Heart left ventricle (tissue), 16 donors: Measurements from ENCODE around the gene FYCO1. TPM values are rescaled to one million over a fixed set of nuclear protein-coding genes. Genes with fewer than 3 reads are reported as not detected.

Experiments
- ATAC-seq, 4 donors: fragments of 200-7000 bp; cut with Tn5 transposase; one replicate each; pipeline ENCODE4 v1.9.1; 2020 to 2022; ENCODE audit warnings: moderate library complexity in 4 of 4, mild to moderate bottlenecking in 3 of 4, moderate number of reproducible peaks in 1 of 4
- DNase-seq, 5 donors: peaks; one replicate each; pipeline ENCODE4 v3.0.0-alpha.2; 2020
- H3K27ac ChIP-seq, 12 donors: fragments of 200-600 bp; sonication (generic) in 4 of 12; one replicate each; pipeline versions ENCODE4 v1.5.0 to v1.8.0; 2016 to 2022; ENCODE audit warnings: mild to moderate bottlenecking in 2 of 12
- H3K27me3 ChIP-seq, 9 donors: fragments of 200-600 bp; sonication (generic) in 2 of 9; one replicate each; pipeline versions ENCODE4 v1.5.1 to v1.8.0; 2016 to 2022; ENCODE audit warnings: mild to moderate bottlenecking in 3 of 9
- H3K36me3 ChIP-seq, 9 donors: fragments of 200-600 bp; sonication (generic) in 2 of 9; one replicate each; pipeline versions ENCODE4 v1.5.0 to v1.8.0; 2018 to 2022; ENCODE audit warnings: mild to moderate bottlenecking in 2 of 9
- H3K4me1 ChIP-seq, 12 donors: fragments of 200-600 bp; sonication (generic) in 4 of 12; one replicate each; pipeline versions ENCODE4 v1.5.0 to v1.8.0; 2016 to 2022; ENCODE audit warnings: mild to moderate bottlenecking in 3 of 12
- H3K4me3 ChIP-seq, 12 donors: fragments of 200-600 bp; sonication (generic) in 4 of 12; one replicate each; pipeline versions ENCODE4 v1.5.0 to v1.8.0; 2017 to 2022; ENCODE audit warnings: mild to moderate bottlenecking in 9 of 12, moderate library complexity in 4 of 12
- H3K9me3 ChIP-seq, 12 donors: fragments of 200-600 bp; sonication (generic) in 4 of 12; one replicate each; pipeline versions ENCODE4 v1.5.0 to v1.8.0; 2016 to 2022; ENCODE audit warnings: mild to moderate bottlenecking in 1 of 12
- CTCF ChIP-seq, 12 donors: fragments of 200-600 bp; sonication (generic) in 4 of 12; IDR thresholded peaks; one replicate each; pipeline versions ENCODE4 v1.5.0 to v1.8.0; 2018 to 2022; ENCODE audit warnings: antibody characterized with exemption in 12 of 12, mild to moderate bottlenecking in 5 of 12
- POLR2A ChIP-seq, 2 donors: fragments of 450-650 bp; IDR thresholded peaks; one replicate each; pipeline ENCODE4 v1.6.1; 2017; ENCODE audit warnings: antibody characterized with exemption in 2 of 2, mild to moderate bottlenecking in 2 of 2, moderate library complexity in 2 of 2
- WGBS, 4 donors: extraction: QIAGEN DNeasy Blood & Tissue Kit in 2 of 4; methylation state at CpG; one replicate each; pipeline versions ENCODE4 v1.1.5 to v1.1.7; 2013 to 2018; 5-methylcytosine and 5-hydroxymethylcytosine counted together
- intact Hi-C, 10 donors: fragments of 100-400 bp; cut with DNase I; formaldehyde crosslinking; loops; one replicate each; pipeline versions ENCODE4 v1.11.1 to v1.14.2; 2022
- polyA plus RNA-seq, 2 donors: library from polyadenylated mRNA; stranded (reverse); fragments of 200-250 nt; gene quantifications; one replicate each; pipeline ENCODE4 v1.2.3, GENCODE V29; 2013
- total RNA-seq, 9 donors: library from RNA; depleted of rRNA in 2 of 9; stranded (reverse); fragments of >200 nt in 2 of 9; fragmentation: NEBNext Ultra II Directional in 3 of 9; extraction: Animal tissue kit (Norgen Biotek cat#: 25700) in 3 of 9; gene quantifications; one replicate each; pipeline versions ENCODE4 v1.1.0 to v1.2.4, GENCODE V29; 2016 to 2023
- donor health status: ischemic (EF 13 %, LVEDD 7.1; RV severe dilation, severe dysfunction).
- donor health status: healthy with polysubstance abuse.
- donor health status: DM: no; HTN: yes; CAD: no.
- donor health status: DM: no; HTN: no; CAD: no.
- donor health status: ischemic (EF 25% LVEDD 6.9; RV normal size, moderate dysfunction).
- donor health status: ischemic (EF 25% LVEDD 5.7; RV mildly dilated, moderate dysfunction).
- donor health status: healthy.
- donor health status: DM: yes; HTN: yes; CAD: no.
- donor health status: ischemic (EF 35%, LVEDD 5.7; RV mildly dilated, moderate dysfunction).
- donor health status: nonischemic (EF 11% LVEDD 7.7; RV severe dilation, severe dysfunction).
- donor health status: DM: yes; HTN: yes; CAD: no.
- donor health status: PGD.
- donor health status: ischemic (EF 29% LVEDD 5.4; RV normal size, mild dysfunction).
- donor health status: nonischemic (EF 23%, LVEDD 6.1; RV moderate dilation, normal function).

The FYCO1 gene
- total and polyA plus RNA-seq, 11 donors, result 18.5 to 195 (median 139) TPM

DNA sequence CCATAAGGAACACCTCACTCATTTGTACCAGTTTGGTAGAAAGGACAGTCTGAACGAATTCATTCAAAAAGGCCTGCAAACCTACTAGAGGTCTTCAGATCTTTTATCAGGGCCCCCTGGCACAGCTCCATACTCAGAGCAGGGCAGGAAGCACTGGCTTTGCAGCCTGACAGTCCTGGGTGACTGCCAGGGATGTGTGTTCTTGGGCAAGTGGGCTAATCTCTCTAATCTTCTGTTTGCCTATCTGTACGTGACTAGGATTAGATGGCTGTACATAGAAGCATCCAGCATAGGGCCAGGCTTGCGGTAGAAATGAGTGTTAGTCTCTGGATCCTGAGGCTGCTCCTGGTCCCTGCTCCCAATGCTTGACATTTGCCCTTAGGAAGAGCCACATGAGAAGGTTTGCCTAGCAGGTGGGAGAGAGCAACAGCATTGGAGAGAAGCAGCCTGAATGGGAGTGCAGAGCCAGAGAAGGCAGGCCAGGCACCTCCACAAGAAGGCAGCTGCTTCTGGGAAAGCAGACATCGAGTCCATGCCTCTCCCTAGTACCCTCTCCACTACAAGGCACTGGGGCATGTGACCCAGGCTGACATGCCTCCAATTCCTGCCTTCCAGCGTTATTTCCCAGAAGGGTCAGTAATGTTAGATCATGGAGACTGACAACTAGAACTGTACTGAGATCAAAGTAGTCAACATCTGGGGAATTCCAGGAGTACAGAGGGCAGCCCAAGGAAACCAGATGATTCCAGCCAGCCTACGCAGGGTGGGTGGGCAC is 53.4 kb downstream of the FYCO1 start:
- Histone ChIP-seq H3K9me3 (no peaks in the 10 kb centered on the region), H3K4me1 (peaks cover 0 to 30% (median 8%) of the 10 kb centered on the region in 12 donors), H3K27me3 (no peaks in the 10 kb centered on the region), H3K4me3 (no peak overlapping the region), H3K36me3 (peaks cover 0 to 60% (median 35%) of the 10 kb centered on the region in 9 donors), H3K27ac (no peak overlapping the region)
- no peak for TF ChIP-seq POLR2A (IDR thresholded peaks at IDR 0.05)
- no peak for TF ChIP-seq CTCF (IDR thresholded peaks at IDR 0.05)
- DNase-seq (peak in 1 of 5 donors; percentile 33), ATAC-seq (no peak)
- WGBS, 4 donors, result 29 to 50% (median 40%) methylated on average over 4 to 6 of the region's 6 CpGs
- intact Hi-C loops, result loop anchor here in 1 of 10 donors (10.0 kb wide), 1 partner anchor 433 kb away; the partner anchor contains the start of gene CCR5

GRCh38 chr3:45940781-45941365 is 54.8 kb downstream of the FYCO1 start:
- intact Hi-C loops, result loop anchor here in 1 of 10 donors (10.0 kb wide), 1 partner anchor 434 kb away; the partner anchor contains the start of gene CCR5
- TF ChIP-seq CTCF (IDR thresholded peaks at IDR 0.05), result no peak
- TF ChIP-seq POLR2A (IDR thresholded peaks at IDR 0.05), result no peak
- peaks cover 0 to 30% (median 8%) of the 10 kb centered on the region in 12 donors for H3K4me1 ChIP-seq

DNA sequence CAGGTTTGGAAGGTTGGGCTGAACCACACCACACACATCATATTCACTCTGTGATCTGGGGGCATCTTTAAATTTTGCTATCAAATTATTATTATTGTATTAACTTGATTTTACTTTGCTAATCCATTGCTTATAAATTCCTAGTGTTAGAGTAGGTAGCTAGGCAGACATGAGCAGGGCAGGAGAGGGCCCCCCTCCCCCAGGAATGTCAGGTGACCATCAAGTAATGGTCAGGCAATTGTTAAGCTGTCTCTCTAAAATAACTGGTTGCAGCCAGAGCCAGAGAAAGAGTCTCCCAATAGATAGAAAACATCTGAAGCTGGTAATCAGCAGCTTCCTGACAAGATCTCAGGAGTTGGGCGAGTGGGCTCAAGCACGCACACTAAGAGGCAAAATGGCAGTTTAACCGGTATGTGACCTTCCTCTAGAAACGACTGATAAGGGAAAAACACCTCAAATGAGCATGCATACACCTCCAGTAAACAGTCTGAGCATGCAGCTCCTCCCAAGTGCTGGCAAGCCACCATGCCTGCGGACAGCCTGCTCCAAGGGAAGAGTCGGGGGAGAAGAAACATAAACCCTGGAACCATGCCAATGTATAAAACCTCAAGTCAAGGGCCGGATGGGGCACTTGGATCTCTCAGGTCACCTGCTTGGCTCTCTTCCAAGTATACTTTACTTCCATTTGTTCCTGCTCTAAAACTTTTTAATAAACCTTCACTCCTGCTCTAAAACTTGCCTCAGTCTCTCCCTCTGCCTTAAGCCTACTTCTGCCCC is 55.4 kb downstream of the FYCO1 start:
- H3K4me1 ChIP-seq, result peaks cover 0 to 30% (median 9%) of the 10 kb centered on the region in 12 donors
- H3K27ac ChIP-seq, result no peak overlapping the region
- peaks cover 0 to 60% (median 35%) of the 10 kb centered on the region in 9 donors for H3K36me3 ChIP-seq
- H3K9me3 ChIP-seq, result no peaks in the 10 kb centered on the region
- ATAC-seq, result no peak
- intact Hi-C loops, result loop anchor here in 1 of 10 donors (10.0 kb wide), 1 partner anchor 435 kb away; the partner anchor contains the start of gene CCR5
- TF ChIP-seq POLR2A (IDR thresholded peaks at IDR 0.05), result no peak
- no peak for TF ChIP-seq CTCF (IDR thresholded peaks at IDR 0.05)
- WGBS, 4 donors, result 54 to 68% (median 63%) methylated on average over 7 of the region's 7 CpGs
- no peak overlapping the region for H3K4me3 ChIP-seq
- H3K27me3 ChIP-seq, result no peaks in the 10 kb centered on the region
- DNase-seq, result peak in 1 of 5 donors; percentile 18

More at GRCh38 chr3:45940781-45941365, 54.8 kb downstream of the FYCO1 start:
- ATAC-seq (no peak), DNase-seq (no peak)
- H3K27ac ChIP-seq, result no peak overlapping the region
- H3K27me3 ChIP-seq, result no peaks in the 10 kb centered on the region
- no peaks in the 10 kb centered on the region for H3K9me3 ChIP-seq
- H3K36me3 ChIP-seq, result peaks cover 0 to 60% (median 35%) of the 10 kb centered on the region in 9 donors
- no peak overlapping the region for H3K4me3 ChIP-seq
- 81 to 97% (median 90%) methylated on average over 6 of the region's 6 CpGs for WGBS, 4 donors
